Measurements from ENCODE around the gene PJA1. TPM values are rescaled to one million over a fixed set of nuclear protein-coding genes. Genes with fewer than 3 reads are reported as not detected.
A peak's percentile ranks its signal among the peaks of the same experiment; 100 is the strongest.

PJA1 gene
- polyA plus RNA-seq, 3 donors = 2.1 to 11.6 (median 8.8) TPM

DNA sequence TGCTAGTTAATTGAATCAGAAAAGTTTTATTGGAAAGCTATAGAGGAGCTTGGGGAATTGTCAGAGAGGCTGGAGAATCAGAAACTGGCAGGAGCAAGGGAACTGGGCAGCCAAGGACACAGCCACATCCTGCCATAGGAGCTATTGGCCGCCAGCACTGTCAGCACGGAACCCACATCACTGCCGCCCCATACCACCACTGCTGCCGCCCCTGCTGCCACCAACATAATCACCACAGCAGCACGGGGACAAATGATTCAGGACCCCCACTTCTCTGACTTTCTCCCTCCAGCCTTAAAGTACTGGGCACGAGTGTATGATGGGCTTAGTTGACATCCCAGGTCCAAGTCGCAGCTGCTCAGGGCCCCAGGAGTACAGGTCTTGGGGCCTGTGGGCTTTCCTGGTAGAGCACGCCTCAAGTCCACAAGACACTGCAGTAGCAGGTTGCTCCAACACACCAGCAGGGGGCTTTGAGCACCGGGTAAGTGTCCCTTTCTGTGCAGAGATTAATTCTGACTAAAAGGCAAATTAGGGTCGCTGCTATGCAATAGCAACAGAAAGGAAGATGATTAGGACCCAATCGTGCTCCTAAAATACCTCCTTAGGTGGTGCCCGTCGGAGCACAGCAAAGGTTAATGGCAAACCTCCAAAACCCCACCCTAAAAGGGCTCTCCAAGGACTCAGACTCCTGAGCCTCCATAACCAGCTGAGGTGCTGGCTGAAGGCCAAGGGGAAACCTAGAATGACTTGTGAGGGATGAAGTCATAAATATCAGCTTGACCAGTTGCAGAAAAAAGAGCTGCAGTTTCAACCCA lies 6.9 kb downstream of the PJA1 start:
- Mint-ChIP-seq H3K4me1 (no peaks in the 10 kb centered on the region), H3K9me3 (peaks cover 0 to 2% (median 0%) of the 10 kb centered on the region in 7 donors), H3K27me3 (ENCODE audit: low read depth in 3 of 3) (peaks cover 0 to 14% (median 5%) of the 10 kb centered on the region in 3 donors), H3K27ac (no peak overlapping the region), H3K4me3 (no peak overlapping the region), H3K36me3 (peaks cover 3 to 9% of the 10 kb centered on the region in 2 donors)
- no peak for DNase-seq
- no peak overlapping the region for H2AFZ ChIP-seq (ENCODE audit: insufficient read depth, low read depth, low read length, poor library complexity, severe bottlenecking)
- H3K4me1 ChIP-seq (ENCODE audit: control insufficient read depth in 1 of 2, insufficient read depth in 2 of 2, low read length in 2 of 2) = no peaks in the 10 kb centered on the region
- no peaks in the 10 kb centered on the region for H3K79me2 ChIP-seq (ENCODE audit: insufficient read depth, low read length)
- H3K9me3 ChIP-seq (replicated peaks in 1 of 2; ENCODE audit: control insufficient read depth in 1 of 2, insufficient read depth in 1 of 2, low read length in 2 of 2) = no peaks in the 10 kb centered on the region
- H3K4me3 ChIP-seq (replicated peaks in 1 of 3; ENCODE audit: low read depth in 2 of 3, low read length in 3 of 3) = no peak overlapping the region
- no peak overlapping the region for H3K27ac ChIP-seq (ENCODE audit: low read depth in 1 of 2, low read length in 2 of 2)
- no peaks in the 10 kb centered on the region for H3K36me3 ChIP-seq (replicated peaks in 1 of 2; ENCODE audit: control insufficient read depth in 1 of 2, insufficient read depth in 2 of 2, low read length in 2 of 2)
- no peaks in the 10 kb centered on the region for H3K27me3 ChIP-seq (ENCODE audit: control insufficient read depth in 2 of 2, insufficient read depth in 2 of 2, low read length in 2 of 2)
- peak; percentile 20 for TF ChIP-seq CTCF (IDR thresholded peaks at IDR 0.05)
- intact Hi-C loops (cut with micrococcal nuclease) = no loop called here
- 45% methylated on average over 4 of the region's 13 CpGs for WGBS (ENCODE audit: insufficient coverage)
- no peak overlapping the region for H3K4me2 ChIP-seq (replicated peaks; ENCODE audit: extremely low read depth, low read length, poor library complexity, severe bottlenecking)
- no peak overlapping the region for H3K9ac ChIP-seq (ENCODE audit: insufficient read depth, low read length, poor library complexity, severe bottlenecking)
- no peaks in the 10 kb centered on the region for H4K20me1 ChIP-seq (ENCODE audit: insufficient read depth, low read length)

DNA sequence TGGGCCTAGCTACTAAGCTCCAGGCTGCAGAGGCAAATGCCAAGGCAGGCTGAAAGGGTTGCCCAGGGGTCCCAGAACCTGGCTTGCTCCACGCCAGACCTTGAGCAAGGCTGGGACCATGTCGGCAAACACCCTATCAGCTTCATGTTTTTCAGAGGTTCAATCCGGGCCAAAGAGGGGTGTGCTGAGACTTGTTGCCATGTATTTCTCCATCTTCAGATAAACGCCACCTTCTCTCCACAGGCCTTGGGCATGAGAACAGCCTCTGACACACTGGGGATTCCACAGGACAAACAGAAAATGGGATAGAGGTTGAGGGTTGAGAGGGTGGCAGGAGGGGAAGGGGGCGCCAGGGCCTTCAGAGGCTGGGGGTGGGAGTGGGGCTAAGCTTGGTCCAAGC lies 8.6 kb downstream of the PJA1 start:
- Histone ChIP-seq H3K4me3 (replicated peaks in 1 of 3; ENCODE audit: low read depth in 2 of 3, low read length in 3 of 3) (no peak overlapping the region), H3K36me3 (replicated peaks in 1 of 2; ENCODE audit: control insufficient read depth in 1 of 2, insufficient read depth in 2 of 2, low read length in 2 of 2) (no peaks in the 10 kb centered on the region), H3K27me3 (ENCODE audit: control insufficient read depth in 2 of 2, insufficient read depth in 2 of 2, low read length in 2 of 2) (no peaks in the 10 kb centered on the region), H4K20me1 (ENCODE audit: insufficient read depth, low read length) (no peaks in the 10 kb centered on the region), H3K4me2 (replicated peaks; ENCODE audit: extremely low read depth, low read length, poor library complexity, severe bottlenecking) (no peak overlapping the region), H3K9ac (ENCODE audit: insufficient read depth, low read length, poor library complexity, severe bottlenecking) (no peak overlapping the region), H3K9me3 (replicated peaks in 1 of 2; ENCODE audit: control insufficient read depth in 1 of 2, insufficient read depth in 1 of 2, low read length in 2 of 2) (no peaks in the 10 kb centered on the region), H2AFZ (ENCODE audit: insufficient read depth, low read depth, low read length, poor library complexity, severe bottlenecking) (no peak overlapping the region), H3K79me2 (ENCODE audit: insufficient read depth, low read length) (no peaks in the 10 kb centered on the region), H3K27ac (ENCODE audit: low read depth in 1 of 2, low read length in 2 of 2) (no peak overlapping the region), H3K4me1 (ENCODE audit: control insufficient read depth in 1 of 2, insufficient read depth in 2 of 2, low read length in 2 of 2) (peaks cover 12 to 16% of the 10 kb centered on the region in 2 donors)
- Mint-ChIP-seq H3K27ac (no peak overlapping the region), H3K9me3 (peaks cover 0 to 2% (median 0%) of the 10 kb centered on the region in 7 donors), H3K27me3 (ENCODE audit: low read depth in 3 of 3) (peaks cover 0 to 19% (median 5%) of the 10 kb centered on the region in 3 donors), H3K4me3 (no peak overlapping the region), H3K4me1 (peaks cover 9% of the 10 kb centered on the region), H3K36me3 (peaks cover 0 to 3% of the 10 kb centered on the region in 2 donors)
- 100% methylated on average over 1 of the region's 5 CpGs for whole genome bisulfite sequencing (ENCODE audit: insufficient coverage)
- no peak for DNase-seq
- intact Hi-C loops (cut with micrococcal nuclease) = no loop called here
- no peak for TF ChIP-seq CTCF (IDR thresholded peaks at IDR 0.05)
